ENCODE measurements around the gene ZNF316. TPM values are rescaled to one million over a fixed set of nuclear protein-coding genes. Genes with fewer than 3 reads are reported as not detected.

Gene ZNF316
- total RNA-seq, 5 donors from 2014 or later (not counting 1 experiment from before 2014, with no cell fraction given), result 51.4 to 69.9 (median 63.4) TPM

DNA sequence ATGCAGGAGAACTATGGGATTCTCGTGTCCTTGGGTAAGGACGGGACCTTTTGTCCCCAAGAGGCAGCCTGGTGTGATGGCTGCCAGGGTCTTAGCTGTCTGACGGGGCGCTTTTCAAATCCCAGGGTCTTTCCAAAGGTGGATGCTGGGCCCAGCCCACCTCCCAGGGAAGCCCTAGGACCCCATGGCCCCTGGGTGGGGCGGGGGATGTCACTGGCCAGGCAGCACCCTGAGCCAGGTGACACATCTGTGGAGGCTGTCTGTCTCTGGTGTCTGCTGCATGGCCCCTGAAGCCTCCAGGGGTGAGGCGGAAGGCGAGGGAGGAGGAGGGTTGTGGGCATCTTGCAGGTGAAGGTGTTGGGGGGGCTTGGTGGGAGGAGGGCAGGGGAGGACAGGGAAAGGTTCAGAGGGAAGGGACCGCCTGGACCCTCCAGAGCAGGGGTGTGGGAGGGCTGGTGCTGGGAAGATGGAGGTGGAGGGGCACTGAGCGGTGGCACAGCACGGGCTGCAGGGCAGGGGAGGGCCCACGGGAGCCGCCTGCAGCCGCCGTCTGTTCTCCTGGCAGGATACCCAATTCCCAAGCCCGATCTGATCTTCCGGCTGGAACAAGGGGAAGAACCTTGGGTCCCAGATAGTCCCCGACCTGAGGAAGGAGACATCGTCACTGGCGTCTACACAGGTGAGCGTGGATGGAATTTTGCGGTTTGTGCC, 7.0 kb downstream of the ZNF316 start:
- POLR2A ChIA-PET, result no interaction called here

DNA sequence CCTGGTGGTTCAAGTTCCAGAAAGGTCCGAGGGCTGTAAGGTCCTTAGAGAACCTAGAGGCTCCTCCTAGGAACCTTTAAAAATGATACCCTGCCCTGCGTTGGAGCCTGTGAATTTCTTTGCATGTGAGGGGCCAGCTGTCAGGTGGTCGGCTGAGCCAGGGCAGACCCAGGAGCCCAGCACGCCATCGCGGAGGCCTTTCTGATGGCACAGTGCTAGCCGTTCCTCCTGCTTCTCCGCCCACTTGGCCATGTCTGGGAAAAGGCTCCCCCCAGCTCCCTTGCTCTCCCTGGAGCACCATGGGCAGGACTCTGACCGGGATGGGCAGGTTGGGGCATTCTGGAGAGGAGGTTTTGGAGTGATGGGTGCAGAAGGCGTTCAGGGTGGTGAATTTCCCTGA, 7.6 kb downstream of the ZNF316 start:
- no peak overlapping the region for H3K27ac ChIP-seq (ENCODE audit: low read length)
- WGBS (ENCODE audit: insufficient coverage), result 95% methylated on average over 7 of the region's 10 CpGs
- POLR2A ChIA-PET, result no interaction called here
- no peak for DNase-seq
- CTCF ChIA-PET, result no interaction called here
- H3K9me3 ChIP-seq, result no peaks in the 10 kb centered on the region
- H3K27me3 ChIP-seq (replicated peaks in 1 of 2; ENCODE audit: control insufficient read depth in 2 of 2, extremely low read depth in 1 of 2, insufficient read depth in 2 of 2, low read length in 1 of 2), result no peaks in the 10 kb centered on the region
- H3K36me3 ChIP-seq (ENCODE audit: control insufficient read depth in 2 of 2, extremely low read depth in 1 of 2, insufficient read depth in 1 of 2, low read length in 1 of 2), result peaks cover 46 to 79% of the 10 kb centered on the region in 2 donors
- no peak overlapping the region for H3K4me3 ChIP-seq (ENCODE audit: control insufficient read depth in 1 of 2, extremely low read depth in 1 of 2, low read length in 1 of 2)
- peaks cover 60% of the 10 kb centered on the region for H3K36me3 Mint-ChIP-seq
- H3K9me3 Mint-ChIP-seq, result no peaks in the 10 kb centered on the region
- no peak for ATAC-seq (replicated peaks in 1 of 4)
- peaks cover 5 to 8% (median 6%) of the 10 kb centered on the region in 3 donors for H3K4me1 Mint-ChIP-seq
- no peaks in the 10 kb centered on the region for H3K27me3 Mint-ChIP-seq
- H3K4me3 Mint-ChIP-seq, result no peak overlapping the region
- peaks cover 0 to under 1% of the 10 kb centered on the region in 2 experiments for H3K4me1 ChIP-seq (ENCODE audit: control insufficient read depth in 1 of 2, extremely low read depth in 1 of 2, insufficient read depth in 2 of 2, low read length in 2 of 2)
- H3K27ac Mint-ChIP-seq, result no peak overlapping the region

More for the DNA sequence above, 7.0 kb downstream of the ZNF316 start:
- WGBS (ENCODE audit: insufficient coverage), result 97% methylated on average over 21 of the region's 21 CpGs
- Mint-ChIP-seq H3K9me3 (no peaks in the 10 kb centered on the region), H3K36me3 (peaks cover 61% of the 10 kb centered on the region), H3K27ac (no peak overlapping the region), H3K4me1 (peaks cover 12 to 14% (median 12%) of the 10 kb centered on the region in 3 donors), H3K4me3 (no peak overlapping the region), H3K27me3 (no peaks in the 10 kb centered on the region)
- Histone ChIP-seq H3K4me3 (ENCODE audit: control insufficient read depth in 1 of 2, extremely low read depth in 1 of 2, low read length in 1 of 2) (no peak overlapping the region), H3K27me3 (replicated peaks in 1 of 2; ENCODE audit: control insufficient read depth in 2 of 2, extremely low read depth in 1 of 2, insufficient read depth in 2 of 2, low read length in 1 of 2) (no peaks in the 10 kb centered on the region), H3K9me3 (no peaks in the 10 kb centered on the region), H3K27ac (ENCODE audit: low read length) (no peak overlapping the region), H3K4me1 (ENCODE audit: control insufficient read depth in 1 of 2, extremely low read depth in 1 of 2, insufficient read depth in 2 of 2, low read length in 2 of 2) (peaks cover 0 to 8% of the 10 kb centered on the region in 2 experiments), H3K36me3 (ENCODE audit: control insufficient read depth in 2 of 2, extremely low read depth in 1 of 2, insufficient read depth in 1 of 2, low read length in 1 of 2) (peaks cover 40 to 79% of the 10 kb centered on the region in 2 donors)
- DNase-seq (no peak), ATAC-seq (replicated peaks in 1 of 4) (no peak)
- CTCF ChIA-PET, result no interaction called here

DNA sequence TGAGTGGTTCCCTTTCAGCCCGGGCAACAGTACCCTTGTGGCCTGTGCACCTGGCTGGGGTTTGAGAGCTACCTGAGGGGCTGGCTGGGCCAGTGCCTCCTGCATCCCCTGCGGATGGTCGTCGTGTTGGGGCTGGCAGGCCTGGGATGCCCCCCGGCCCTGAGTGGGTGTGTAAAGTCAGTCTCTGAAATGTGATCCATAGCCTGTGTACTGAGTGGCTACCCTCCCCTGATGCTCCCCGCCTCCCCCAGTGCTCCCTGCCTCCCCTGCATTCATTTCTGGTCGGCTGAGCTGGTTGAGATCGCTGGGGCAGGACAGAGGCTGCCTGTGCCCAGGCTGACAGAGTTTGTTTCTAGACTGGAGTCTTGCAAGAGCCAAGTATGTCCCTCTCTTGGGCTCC, 9.3 kb downstream of the ZNF316 start:
- ChIA-PET POLR2A (no interaction called here), CTCF (no interaction called here)
- Histone ChIP-seq H3K4me1 (ENCODE audit: control insufficient read depth in 1 of 2, extremely low read depth in 1 of 2, insufficient read depth in 2 of 2, low read length in 2 of 2) (no peaks in the 10 kb centered on the region), H3K27me3 (replicated peaks in 1 of 2; ENCODE audit: control insufficient read depth in 2 of 2, extremely low read depth in 1 of 2, insufficient read depth in 2 of 2, low read length in 1 of 2) (no peaks in the 10 kb centered on the region), H3K4me3 (ENCODE audit: control insufficient read depth in 1 of 2, extremely low read depth in 1 of 2, low read length in 1 of 2) (no peak overlapping the region), H3K36me3 (ENCODE audit: control insufficient read depth in 2 of 2, extremely low read depth in 1 of 2, insufficient read depth in 1 of 2, low read length in 1 of 2) (peaks cover 60 to 80% of the 10 kb centered on the region in 2 donors), H3K9me3 (no peaks in the 10 kb centered on the region), H3K27ac (ENCODE audit: low read length) (no peak overlapping the region)
- 81% methylated on average over 4 of the region's 8 CpGs for WGBS (ENCODE audit: insufficient coverage)
- Mint-ChIP-seq H3K9me3 (peaks cover 0 to 2% (median 0%) of the 10 kb centered on the region in 3 donors), H3K27me3 (no peaks in the 10 kb centered on the region), H3K4me3 (no peak overlapping the region), H3K36me3 (peaks cover 65% of the 10 kb centered on the region), H3K4me1 (peaks cover 0 to 3% (median 0%) of the 10 kb centered on the region in 3 donors), H3K27ac (no peak overlapping the region)
- DNase-seq, result no peak
- no peak for ATAC-seq (replicated peaks in 1 of 4)

DNA sequence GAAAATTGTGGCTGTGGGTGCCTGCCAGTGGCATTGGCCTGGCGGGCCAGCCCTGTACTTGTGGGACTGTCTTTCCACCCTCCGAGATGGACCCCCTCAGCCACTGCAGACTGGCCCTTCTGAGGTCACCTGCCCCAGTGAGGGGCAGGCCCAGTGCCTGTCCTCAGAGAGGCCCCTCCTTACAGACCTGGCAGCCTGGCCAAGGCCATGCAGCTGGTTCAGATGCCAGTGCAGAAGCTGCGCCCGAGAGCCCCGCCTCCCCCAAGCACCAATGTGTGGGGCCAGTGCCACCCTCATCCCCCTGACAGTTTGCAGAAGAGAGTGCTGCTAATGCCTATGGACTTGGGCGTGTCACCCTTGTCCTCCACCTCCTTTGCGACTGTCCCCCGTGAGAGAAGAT, 10.0 kb downstream of the ZNF316 start:
- Mint-ChIP-seq H3K4me1 (no peaks in the 10 kb centered on the region), H3K36me3 (peaks cover 61% of the 10 kb centered on the region), H3K27ac (no peak overlapping the region), H3K27me3 (no peaks in the 10 kb centered on the region), H3K4me3 (no peak overlapping the region), H3K9me3 (peaks cover 0 to 2% (median 0%) of the 10 kb centered on the region in 3 donors)
- H3K36me3 ChIP-seq (ENCODE audit: control insufficient read depth in 2 of 2, extremely low read depth in 1 of 2, insufficient read depth in 1 of 2, low read length in 1 of 2), result peaks cover 66 to 78% of the 10 kb centered on the region in 2 donors
- H3K4me3 ChIP-seq (ENCODE audit: control insufficient read depth in 1 of 2, extremely low read depth in 1 of 2, low read length in 1 of 2), result no peak overlapping the region
- H3K27me3 ChIP-seq (replicated peaks in 1 of 2; ENCODE audit: control insufficient read depth in 2 of 2, extremely low read depth in 1 of 2, insufficient read depth in 2 of 2, low read length in 1 of 2), result no peaks in the 10 kb centered on the region
- CTCF ChIA-PET, result no interaction called here
- no peaks in the 10 kb centered on the region for H3K9me3 ChIP-seq
- H3K27ac ChIP-seq (ENCODE audit: low read length), result no peak overlapping the region
- WGBS (ENCODE audit: insufficient coverage), result 100% methylated on average over 5 of the region's 8 CpGs
- H3K4me1 ChIP-seq (ENCODE audit: control insufficient read depth in 1 of 2, extremely low read depth in 1 of 2, insufficient read depth in 2 of 2, low read length in 2 of 2), result no peaks in the 10 kb centered on the region
- DNase-seq (no peak), ATAC-seq (replicated peaks in 1 of 4) (no peak)
- POLR2A ChIA-PET, result interaction anchor here in 1 of 2 donors (0.6 kb wide), 1 partner anchor 1659 kb away, joined by 11 read pairs; no protein-coding TSS in a partner anchor

DNA sequence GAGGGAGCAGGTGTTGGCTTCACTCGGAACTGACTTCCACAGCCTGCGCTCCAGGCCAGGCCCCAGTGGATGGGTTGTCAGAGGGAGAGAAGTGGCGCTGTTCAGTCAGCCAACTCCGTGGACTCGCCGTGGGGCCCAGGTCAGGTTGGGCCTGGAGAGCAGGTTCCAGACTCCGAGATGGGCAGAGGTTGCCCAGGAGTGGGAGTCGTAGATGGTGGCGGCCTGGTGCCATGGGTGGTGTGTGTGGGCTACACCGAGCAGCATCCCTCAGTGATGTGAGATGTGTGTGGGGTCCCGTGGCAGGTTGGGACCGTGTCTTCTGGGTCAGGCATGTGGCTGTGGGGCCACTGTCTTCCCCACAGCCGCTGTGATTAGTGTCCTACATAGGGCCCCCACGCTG, 10.4 kb downstream of the ZNF316 start:
- ChIA-PET CTCF (no interaction called here), POLR2A (interaction anchor here in 1 of 2 donors (0.6 kb wide), 1 partner anchor 1659 kb away, joined by 11 read pairs; no protein-coding TSS in a partner anchor)
- H3K36me3 Mint-ChIP-seq, result peaks cover 59% of the 10 kb centered on the region
- H3K9me3 ChIP-seq, result no peaks in the 10 kb centered on the region
- H3K4me1 ChIP-seq (ENCODE audit: control insufficient read depth in 1 of 2, extremely low read depth in 1 of 2, insufficient read depth in 2 of 2, low read length in 2 of 2), result no peaks in the 10 kb centered on the region
- no peak overlapping the region for H3K4me3 Mint-ChIP-seq
- H3K4me1 Mint-ChIP-seq, result no peaks in the 10 kb centered on the region
- H3K27me3 Mint-ChIP-seq, result no peaks in the 10 kb centered on the region
- no peak overlapping the region for H3K27ac Mint-ChIP-seq
- H3K27me3 ChIP-seq (replicated peaks in 1 of 2; ENCODE audit: control insufficient read depth in 2 of 2, extremely low read depth in 1 of 2, insufficient read depth in 2 of 2, low read length in 1 of 2), result no peaks in the 10 kb centered on the region
- H3K36me3 ChIP-seq (ENCODE audit: control insufficient read depth in 2 of 2, extremely low read depth in 1 of 2, insufficient read depth in 1 of 2, low read length in 1 of 2), result peaks cover 67 to 77% of the 10 kb centered on the region in 2 donors
- ATAC-seq (replicated peaks in 1 of 4) (no peak), DNase-seq (no peak)
- H3K4me3 ChIP-seq (ENCODE audit: control insufficient read depth in 1 of 2, extremely low read depth in 1 of 2, low read length in 1 of 2), result no peak overlapping the region
- 96% methylated on average over 12 of the region's 14 CpGs for WGBS (ENCODE audit: insufficient coverage)
- peaks cover 0 to 2% (median 0%) of the 10 kb centered on the region in 3 donors for H3K9me3 Mint-ChIP-seq
- no peak overlapping the region for H3K27ac ChIP-seq (ENCODE audit: low read length)

DNA sequence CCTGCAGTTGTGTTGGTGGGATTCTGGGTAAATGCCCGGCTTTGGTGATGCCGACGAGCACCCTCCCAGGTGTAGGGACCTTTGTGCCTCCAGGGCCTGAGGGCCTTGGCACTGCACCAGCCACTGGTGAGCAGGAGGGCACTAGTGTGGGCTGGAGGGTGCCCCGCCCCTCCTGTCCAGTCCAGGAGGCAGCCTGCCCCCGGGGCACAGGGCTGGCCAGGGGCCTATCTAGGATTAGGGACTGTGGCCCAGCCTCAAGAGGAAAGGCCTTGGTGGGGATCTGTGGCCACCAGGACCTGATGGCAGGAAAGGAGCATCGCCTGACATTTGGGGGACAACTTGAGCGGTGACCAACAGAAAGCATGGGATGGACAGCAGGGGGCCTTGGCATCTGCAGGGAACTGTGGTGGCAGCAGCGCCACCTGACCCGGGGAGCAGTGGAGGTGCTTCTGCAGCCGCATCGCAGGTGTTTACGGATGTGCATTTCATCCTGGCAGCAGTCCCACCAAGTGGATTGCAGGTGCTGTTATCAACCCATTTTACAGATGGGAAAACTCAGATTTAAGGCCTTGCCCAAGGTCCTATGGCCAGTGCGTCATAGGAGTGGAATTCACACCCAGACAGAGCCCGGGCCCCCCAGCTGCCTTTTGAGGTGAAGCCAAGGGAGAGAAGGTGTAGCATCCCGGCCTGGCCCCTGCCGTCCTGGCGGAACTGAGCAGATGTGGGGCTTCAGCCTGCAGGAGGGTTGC, 11.1 kb downstream of the ZNF316 start:
- peaks cover 68 to 72% of the 10 kb centered on the region in 2 donors for H3K36me3 ChIP-seq (ENCODE audit: control insufficient read depth in 2 of 2, extremely low read depth in 1 of 2, insufficient read depth in 1 of 2, low read length in 1 of 2)
- POLR2A ChIA-PET, result no interaction called here
- H3K4me3 ChIP-seq (ENCODE audit: control insufficient read depth in 1 of 2, extremely low read depth in 1 of 2, low read length in 1 of 2), result no peak overlapping the region
- no peaks in the 10 kb centered on the region for H3K27me3 ChIP-seq (replicated peaks in 1 of 2; ENCODE audit: control insufficient read depth in 2 of 2, extremely low read depth in 1 of 2, insufficient read depth in 2 of 2, low read length in 1 of 2)
- Mint-ChIP-seq H3K4me3 (no peak overlapping the region), H3K4me1 (no peaks in the 10 kb centered on the region), H3K27ac (no peak overlapping the region), H3K27me3 (no peaks in the 10 kb centered on the region), H3K9me3 (peaks cover 0 to 2% (median 0%) of the 10 kb centered on the region in 3 donors), H3K36me3 (peaks cover 56% of the 10 kb centered on the region)
- WGBS (ENCODE audit: insufficient coverage), result 95% methylated on average over 14 of the region's 17 CpGs
- DNase-seq (no peak), ATAC-seq (replicated peaks in 1 of 4) (no peak)
- CTCF ChIA-PET, result no interaction called here
- no peaks in the 10 kb centered on the region for H3K4me1 ChIP-seq (ENCODE audit: control insufficient read depth in 1 of 2, extremely low read depth in 1 of 2, insufficient read depth in 2 of 2, low read length in 2 of 2)
- H3K27ac ChIP-seq (ENCODE audit: low read length), result no peak overlapping the region
- H3K9me3 ChIP-seq, result no peaks in the 10 kb centered on the region

All from T-cell (primary cell).